Stimulated activated CD4-positive, alpha-beta T cell treated with anti-CD3 and anti-CD28 coated beads, Interleukin-2, amount 100 ng/mL, for 4 hours (primary cell): ENCODE data around the gene DNAJA3.
A peak's percentile ranks its signal among the peaks of the same experiment; 100 is the strongest.

ENCODE experiments used
- DNase-seq: peaks from one replicate; pipeline ENCODE4 v3.0.0-alpha.2; 2020; ENCODE audit warnings: low read depth

The DNAJA3 gene

GRCh38 chr16:4425378-4426020 is at the start of gene DNAJA3:
Gene DNAJA3 (plus strand): TSS chr16:4425868. CDS start chr16:4425882, 14 bp downstream.
- peak; percentile 87 for DNase-seq

- no peak for DNase-seq
Observed at GRCh38 chr16:4376126-4376892, 49.4 kb upstream of the DNAJA3 start.

GRCh38 chr16:4376893-4377572 is 48.6 kb upstream of the DNAJA3 start:
- no peak for DNase-seq

- no peak for DNase-seq
Observed at GRCh38 chr16:4377573-4378154, 48.0 kb upstream of the DNAJA3 start.

GRCh38 chr16:4378161-4378666 is 47.5 kb upstream of the DNAJA3 start:
- DNase-seq, result no peak

GRCh38 chr16:4378999-4379690 is 46.5 kb upstream of the DNAJA3 start:
- DNase-seq, result no peak

- no peak for DNase-seq
Observed at GRCh38 chr16:4380119-4381063, 45.3 kb upstream of the DNAJA3 start.

- no peak for DNase-seq
Observed at GRCh38 chr16:4381072-4381934, 44.4 kb upstream of the DNAJA3 start.

GRCh38 chr16:4381935-4382794 is 43.5 kb upstream of the DNAJA3 start:
- no peak for DNase-seq

- DNase-seq, result no peak
Observed at GRCh38 chr16:4382795-4383357, 42.8 kb upstream of the DNAJA3 start.

- DNase-seq, result no peak
Observed at GRCh38 chr16:4383591-4384444, 41.9 kb upstream of the DNAJA3 start.

GRCh38 chr16:4384509-4384942 is 41.1 kb upstream of the DNAJA3 start:
- no peak for DNase-seq

GRCh38 chr16:4385066-4385788 is 40.4 kb upstream of the DNAJA3 start:
- no peak for DNase-seq

- no peak for DNase-seq
Observed at GRCh38 chr16:4385789-4386450, 39.7 kb upstream of the DNAJA3 start.

GRCh38 chr16:4386451-4386805 is 39.2 kb upstream of the DNAJA3 start:
- DNase-seq, result no peak

- no peak for DNase-seq
Observed at GRCh38 chr16:4386951-4387565, 38.6 kb upstream of the DNAJA3 start.
